Stomach (tissue), 9 donors: Measurements from ENCODE around the gene ATP9B. TPM values are rescaled to one million over a fixed set of nuclear protein-coding genes. Genes with fewer than 3 reads are reported as not detected.

Experiments used
- DNase-seq, 2 donors: peaks; one replicate each; pipeline versions ENCODE4 v3.0.0 to v3.0.0-alpha.2; 2013 to 2019
- H3K27ac ChIP-seq, 5 donors: fragments of 200-600 bp in 4 of 5; sonication (generic) in 4 of 5; one replicate each; pipeline ENCODE4 v1.5.1; 2013 to 2019; ENCODE audit warnings: mild to moderate bottlenecking in 1 of 5, moderate library complexity in 1 of 5
- H3K27me3 ChIP-seq, 3 donors: fragments of 200-600 bp; sonication (generic); one replicate each; pipeline ENCODE4 v1.5.1; 2017 to 2019; ENCODE audit warnings: mixed run types in 1 of 3
- H3K36me3 ChIP-seq, 4 donors: fragments of 200-600 bp; sonication (generic); 1 replicate in 3 of 4; 2 replicates in 1 of 4; pipeline ENCODE4 v1.5.1; 2016 to 2019
- H3K4me1 ChIP-seq, 4 donors: fragments of 200-600 bp; sonication (generic); one replicate each; pipeline ENCODE4 v1.5.1; 2016 to 2019
- H3K4me3 ChIP-seq, 4 donors: fragments of 200-600 bp; sonication (generic) in 3 of 4; one replicate each; pipeline ENCODE4 v1.5.1; 2016 to 2019; ENCODE audit warnings: mild to moderate bottlenecking in 1 of 4
- H3K9me3 ChIP-seq, 4 donors: fragments of 200-600 bp; sonication (generic); one replicate each; pipeline ENCODE4 v1.5.1; 2016 to 2019
- CTCF ChIP-seq, 7 experiments: fragments of 450-650 bp in 4 of 7; fragments of 200-600 bp in 3 of 7; sonication (generic) in 3 of 7; IDR thresholded peaks; one replicate each; pipeline ENCODE4 v1.5.1; 2016 to 2019; ENCODE audit warnings: antibody characterized with exemption in 7 of 7, control low read depth in 2 of 7, mild to moderate bottlenecking in 1 of 7
- EP300 ChIP-seq: sonication (generic); formaldehyde crosslinking; IDR thresholded peaks from one replicate; pipeline ENCODE4 v1.6.1; 2017; ENCODE audit warnings: antibody characterized with exemption
- POLR2A ChIP-seq, 4 donors: fragments of 450-650 bp; IDR thresholded peaks; one replicate each; pipeline ENCODE4 v1.6.1; 2016; ENCODE audit warnings: antibody characterized with exemption in 4 of 4, control low read depth in 2 of 4, mild to moderate bottlenecking in 1 of 4, moderate library complexity in 1 of 4
- POLR2AphosphoS5 ChIP-seq, 3 donors: sonication (generic); formaldehyde crosslinking; IDR thresholded peaks; one replicate each; pipeline ENCODE4 v1.6.1; 2016; ENCODE audit warnings: antibody characterized with exemption in 3 of 3
- WGBS, 5 donors: extraction: QIAGEN DNeasy Blood & Tissue Kit in 3 of 5; methylation state at CpG; one replicate each; pipeline versions ENCODE4 v1.1.5 to v1.1.7; 2013 to 2018; 5-methylcytosine and 5-hydroxymethylcytosine counted together
- intact Hi-C: fragments of 100-400 bp; cut with DNase I; formaldehyde crosslinking; loops from one replicate; pipeline ENCODE4 v1.15.1; 2023; ENCODE audit warnings: low total_unique reads
- polyA plus RNA-seq, 3 donors: library from polyadenylated mRNA; stranded (reverse); fragments of 200-250 nt; gene quantifications; one replicate each; pipeline ENCODE4 v1.2.3, GENCODE V29; 2013
- total RNA-seq, 5 donors: library from RNA; depleted of rRNA; stranded (reverse); fragments of >200 nt; gene quantifications; one replicate each; pipeline versions ENCODE4 v1.1.0 to v1.2.3, GENCODE V29; 2014 to 2016
- donor health status: healthy with polysubstance abuse.
- donor health status: Bipolar disorder and iron deficiency.
- donor health status: healthy.

Gene ATP9B
- total and polyA plus RNA-seq, 8 donors = 10.6 to 128 (median 34.9) TPM

GRCh38 chr18:79413901-79414300 is 344.7 kb downstream of the ATP9B start:
- H3K36me3 ChIP-seq = peaks cover 10 to 41% (median 40%) of the 10 kb centered on the region in 4 donors
- intact Hi-C loops = no loop called here
- DNase-seq = no peak
- no peaks in the 10 kb centered on the region for H3K9me3 ChIP-seq
- peaks cover 0 to 6% (median 0%) of the 10 kb centered on the region in 4 donors for H3K4me1 ChIP-seq
- TF ChIP-seq POLR2AphosphoS5 (IDR thresholded peaks at IDR 0.05) (no peak), CTCF (IDR thresholded peaks at IDR 0.05) (no peak), POLR2A (IDR thresholded peaks at IDR 0.05) (no peak), EP300 (no peak)
- WGBS, 5 donors = 29 to 67% (median 55%) methylated on average over 9 of the region's 9 CpGs
- no peak overlapping the region for H3K4me3 ChIP-seq
- no peak overlapping the region for H3K27ac ChIP-seq
- no peaks in the 10 kb centered on the region for H3K27me3 ChIP-seq

GRCh38 chr18:79416022-79416676 is 347.0 kb downstream of the ATP9B start:
- WGBS, 5 donors = 86 to 95% (median 89%) methylated on average over 24 of the region's 24 CpGs

GRCh38 chr18:79416677-79417052 is 347.5 kb downstream of the ATP9B start:
- no peak for TF ChIP-seq CTCF (IDR thresholded peaks at IDR 0.05)
- no peak for TF ChIP-seq POLR2A (IDR thresholded peaks at IDR 0.05)
- no peak for TF ChIP-seq EP300
- TF ChIP-seq POLR2AphosphoS5 (IDR thresholded peaks at IDR 0.05) = no peak
- no peak overlapping the region for H3K4me3 ChIP-seq
- DNase-seq = no peak
- 78 to 91% (median 88%) methylated on average over 11 to 12 of the region's 12 CpGs for WGBS, 5 donors
- peaks cover 0 to 6% (median 0%) of the 10 kb centered on the region in 4 donors for H3K4me1 ChIP-seq
- peaks cover 0 to 40% (median 37%) of the 10 kb centered on the region in 4 donors for H3K36me3 ChIP-seq
- H3K27me3 ChIP-seq = no peaks in the 10 kb centered on the region
- no peaks in the 10 kb centered on the region for H3K9me3 ChIP-seq
- intact Hi-C loops = no loop called here
- no peak overlapping the region for H3K27ac ChIP-seq

More at GRCh38 chr18:79416022-79416676, 347.0 kb downstream of the ATP9B start:
- Histone ChIP-seq H3K4me3 (no peak overlapping the region), H3K9me3 (no peaks in the 10 kb centered on the region), H3K27ac (no peak overlapping the region), H3K4me1 (peaks cover 0 to 6% (median 0%) of the 10 kb centered on the region in 4 donors), H3K36me3 (peaks cover under 1 to 41% (median 38%) of the 10 kb centered on the region in 4 donors), H3K27me3 (no peaks in the 10 kb centered on the region)
- no peak for TF ChIP-seq POLR2AphosphoS5 (IDR thresholded peaks at IDR 0.05)
- no peak for TF ChIP-seq CTCF (IDR thresholded peaks at IDR 0.05)
- TF ChIP-seq POLR2A (IDR thresholded peaks at IDR 0.05) = no peak
- TF ChIP-seq EP300 = no peak
- intact Hi-C loops = no loop called here
- DNase-seq = no peak

GRCh38 chr18:79418236-79418635 is 349.0 kb downstream of the ATP9B start:
- whole genome bisulfite sequencing, 5 donors = 90 to 95% (median 93%) methylated on average over 12 to 19 of the region's 19 CpGs
- intact Hi-C loops = no loop called here
- TF ChIP-seq CTCF (IDR thresholded peaks at IDR 0.05) = no peak
- Histone ChIP-seq H3K9me3 (no peaks in the 10 kb centered on the region), H3K27me3 (no peaks in the 10 kb centered on the region), H3K36me3 (peaks cover 0 to 30% (median 24%) of the 10 kb centered on the region in 4 donors), H3K4me3 (no peak overlapping the region), H3K27ac (no peak overlapping the region), H3K4me1 (peaks cover 0 to 17% (median under 1%) of the 10 kb centered on the region in 4 donors)
- no peak for DNase-seq
